Large intestine (tissue), 3 donors: ENCODE data around the gene VWF. TPM values are rescaled to one million over a fixed set of nuclear protein-coding genes. Genes with fewer than 3 reads are reported as not detected.
A peak's percentile ranks its signal among the peaks of the same experiment; 100 is the strongest.

Source experiments
- DNase-seq, 2 donors: peaks; one replicate each; pipeline versions ENCODE4 v3.0.0 to v3.0.0-alpha.2; 2013
- H3K27ac ChIP-seq: one replicate; pipeline ENCODE4 v1.5.1; 2013; ENCODE audit warnings: low read length
- H3K27me3 ChIP-seq: 2 replicates; pipeline ENCODE4 v1.6.1; 2013; ENCODE audit warnings: low read length; ENCODE audit not compliant: control insufficient read depth, insufficient read depth
- H3K36me3 ChIP-seq: 2 replicates; pipeline ENCODE4 v1.6.1; 2013; ENCODE audit warnings: low read length; ENCODE audit not compliant: control insufficient read depth, insufficient read depth
- H3K4me1 ChIP-seq: one replicate; pipeline ENCODE4 v1.6.1; 2013; ENCODE audit warnings: low read length; ENCODE audit not compliant: control insufficient read depth, insufficient read depth
- H3K4me3 ChIP-seq: one replicate; pipeline ENCODE4 v1.5.1; 2013; ENCODE audit warnings: low read length
- H3K9me3 ChIP-seq: one replicate; pipeline ENCODE4 v1.6.1; 2013; ENCODE audit warnings: mild to moderate bottlenecking, low read depth, low read length, moderate library complexity; ENCODE audit not compliant: control insufficient read depth
- WGBS: methylation state at CpG from one replicate; pipeline ENCODE4 v1.1.5; 2013; ENCODE audit warnings: low lambda C conversion rate; ENCODE audit not compliant: insufficient coverage; 5-methylcytosine and 5-hydroxymethylcytosine counted together
- polyA plus RNA-seq: library from polyadenylated mRNA; unstranded; fragments of 120-200 nt; gene quantifications from one replicate; pipeline ENCODE4 v1.2.1, GENCODE V29; 2013

VWF gene
- polyA plus RNA-seq, 1 donor = 13.8 TPM

- H3K27ac ChIP-seq = no peak overlapping the region
- peaks cover 7% of the 10 kb centered on the region for H3K27me3 ChIP-seq
- no peaks in the 10 kb centered on the region for H3K36me3 ChIP-seq
- H3K9me3 ChIP-seq = no peaks in the 10 kb centered on the region
- H3K4me3 ChIP-seq = no peak overlapping the region
- H3K4me1 ChIP-seq = no peaks in the 10 kb centered on the region
- no CpG with 5 or more reads among the region's 3 CpGs for WGBS
- DNase-seq = no peak
Measured at GRCh38 chr12:5954661-5955060, 169.8 kb downstream of the VWF start.

- no peak for DNase-seq
- WGBS = 100% methylated on average over 4 of the region's 5 CpGs
- H3K9me3 ChIP-seq = no peaks in the 10 kb centered on the region
- H3K4me3 ChIP-seq = no peak overlapping the region
- no peaks in the 10 kb centered on the region for H3K36me3 ChIP-seq
- H3K27ac ChIP-seq = no peak overlapping the region
- peaks cover 7% of the 10 kb centered on the region for H3K27me3 ChIP-seq
- no peaks in the 10 kb centered on the region for H3K4me1 ChIP-seq
Measured at GRCh38 chr12:5953835-5954586, 170.5 kb downstream of the VWF start.

- Histone ChIP-seq H3K4me1 (no peaks in the 10 kb centered on the region), H3K36me3 (no peaks in the 10 kb centered on the region), H3K27me3 (peaks cover 23% of the 10 kb centered on the region), H3K4me3 (no peak overlapping the region), H3K9me3 (no peaks in the 10 kb centered on the region), H3K27ac (no peak overlapping the region)
- no CpG with 5 or more reads among the region's 3 CpGs for WGBS
- DNase-seq = no peak
Measured at GRCh38 chr12:5952031-5952430, 172.4 kb downstream of the VWF start.

GRCh38 chr12:5948696-5949095 lies 175.8 kb downstream of the VWF start:
- Histone ChIP-seq H3K36me3 (no peaks in the 10 kb centered on the region), H3K4me3 (no peak overlapping the region), H3K4me1 (peaks cover 5% of the 10 kb centered on the region), H3K9me3 (no peaks in the 10 kb centered on the region), H3K27me3 (peaks cover 55% of the 10 kb centered on the region), H3K27ac (no peak overlapping the region)
- no CpG with 5 or more reads among the region's 3 CpGs for WGBS
- DNase-seq = no peak

- no peak overlapping the region for H3K27ac ChIP-seq
- WGBS = no CpG with 5 or more reads among the region's 1 CpG
Measured at GRCh38 chr12:5947006-5947405, 177.5 kb downstream of the VWF start.

GRCh38 chr12:5946388-5946787 lies 178.1 kb downstream of the VWF start:
- H3K36me3 ChIP-seq = no peaks in the 10 kb centered on the region
- peaks cover 59% of the 10 kb centered on the region for H3K27me3 ChIP-seq
- no peak overlapping the region for H3K4me3 ChIP-seq
- no peak overlapping the region for H3K27ac ChIP-seq
- whole genome bisulfite sequencing = 90% methylated on average over 2 of the region's 2 CpGs
- H3K4me1 ChIP-seq = peaks cover 5% of the 10 kb centered on the region
- no peaks in the 10 kb centered on the region for H3K9me3 ChIP-seq
- DNase-seq = no peak

More at GRCh38 chr12:5947006-5947405, 177.5 kb downstream of the VWF start:
- DNase-seq = no peak
- Histone ChIP-seq H3K4me3 (no peak overlapping the region), H3K27me3 (peaks cover 57% of the 10 kb centered on the region), H3K36me3 (no peaks in the 10 kb centered on the region), H3K4me1 (peaks cover 5% of the 10 kb centered on the region), H3K9me3 (no peaks in the 10 kb centered on the region)

- DNase-seq = peak; percentile 5 to 35
- WGBS = no CpG with 5 or more reads among the region's 66 CpGs
Measured at GRCh38 chr12:5945071-5946008, 179.1 kb downstream of the VWF start, which contains the start of gene ANO2. ANO2 (minus strand) TSS chr12:5945259; CDS start chr12:5945217, 42 bp downstream.

GRCh38 chr12:5944688-5945070 lies 179.8 kb downstream of the VWF start:
- no CpG with 5 or more reads among the region's 12 CpGs for WGBS
- peaks cover 56% of the 10 kb centered on the region for H3K27me3 ChIP-seq
- DNase-seq = no peak
- peak overlapping the region; percentile 13 for H3K4me3 ChIP-seq
- no peaks in the 10 kb centered on the region for H3K36me3 ChIP-seq
- peaks cover 5% of the 10 kb centered on the region for H3K4me1 ChIP-seq
- no peaks in the 10 kb centered on the region for H3K9me3 ChIP-seq
- no peak overlapping the region for H3K27ac ChIP-seq

More at GRCh38 chr12:5945071-5946008, 179.1 kb downstream of the VWF start, which contains the start of gene ANO2:
- no peak within 1 kb of the TSS for H3K27ac ChIP-seq
- peak within 1 kb of the TSS; percentile 16 for H3K4me3 ChIP-seq
- no peaks in the 10 kb centered on the region for H3K36me3 ChIP-seq
- H3K9me3 ChIP-seq = no peaks in the 10 kb centered on the region
- peaks cover 56% of the 10 kb centered on the region for H3K27me3 ChIP-seq
- H3K4me1 ChIP-seq = peaks cover 5% of the 10 kb centered on the region

GRCh38 chr12:5944053-5944452 lies 180.4 kb downstream of the VWF start:
- Histone ChIP-seq H3K27me3 (peaks cover 56% of the 10 kb centered on the region), H3K9me3 (no peaks in the 10 kb centered on the region), H3K4me3 (no peak overlapping the region), H3K36me3 (no peaks in the 10 kb centered on the region), H3K27ac (no peak overlapping the region), H3K4me1 (peaks cover 5% of the 10 kb centered on the region)
- no CpG with 5 or more reads among the region's 8 CpGs for WGBS
- no peak for DNase-seq

GRCh38 chr12:5941907-5942306 lies 182.6 kb downstream of the VWF start:
- WGBS = no CpG with 5 or more reads among the region's 3 CpGs
- H3K9me3 ChIP-seq = no peaks in the 10 kb centered on the region
- H3K36me3 ChIP-seq = no peaks in the 10 kb centered on the region
- peaks cover 42% of the 10 kb centered on the region for H3K27me3 ChIP-seq
- H3K4me3 ChIP-seq = no peak overlapping the region
- DNase-seq = no peak
- H3K27ac ChIP-seq = no peak overlapping the region
- H3K4me1 ChIP-seq = peaks cover 5% of the 10 kb centered on the region
